BJ (cell line): Measurements from ENCODE around the gene MYH15. TPM values are rescaled to one million over a fixed set of nuclear protein-coding genes. Genes with fewer than 3 reads are reported as not detected.

Source experiments
- CTCF ChIA-PET: fragments of 350-600 bp; formaldehyde crosslinking; extraction: SDS; loops from one replicate; lab custom pipeline; 2021; ENCODE audit warnings: antibody characterized with exemption, inconsistent platforms; lab: Yijun Ruan, JAX
- POLR2A ChIA-PET: fragments of 300-600 bp; sonication (Branson Sonifier 250); formaldehyde crosslinking; extraction: SDS; loops from one replicate; lab custom pipeline; 2021; ENCODE audit warnings: antibody characterized with exemption; lab: Charles Lee
- DNase-seq: peaks from one replicate; pipeline ENCODE4 v3.0.0-alpha.2; 2011; ENCODE audit warnings: low read depth
- H3K27me3 ChIP-seq: 2 replicates; pipeline ENCODE4 v1.6.0; 2011; ENCODE audit warnings: low read length; ENCODE audit not compliant: control insufficient read depth, insufficient read depth
- H3K36me3 ChIP-seq: 2 replicates; pipeline ENCODE4 v1.5.1; 2011; ENCODE audit warnings: low read length; ENCODE audit not compliant: control insufficient read depth, insufficient read depth
- H3K4me3 ChIP-seq: 2 replicates; pipeline ENCODE4 v1.5.1; 2011; ENCODE audit warnings: low read depth, mild to moderate bottlenecking, control low read depth, low read length
- CTCF ChIP-seq: IDR thresholded peaks from 2 replicates; pipeline ENCODE4 v1.5.1; 2011; ENCODE audit warnings: low read depth, mild to moderate bottlenecking, control low read depth, inconsistent platforms, low read length, moderate library complexity; ENCODE audit not compliant: insufficient read depth
- polyA plus RNA-seq: library from polyadenylated mRNA; depleted of rRNA; stranded (reverse); fragments of >200 nt; gene quantifications from 2 replicates; pipeline ENCODE4 v1.2.3, GENCODE V29; 2011

MYH15 gene
- polyA plus RNA-seq, 1 experiment, result 0.02 TPM

- Histone ChIP-seq H3K36me3 (no peaks in the 10 kb centered on the region), H3K27me3 (no peaks in the 10 kb centered on the region), H3K4me3 (no peak overlapping the region)
- ChIA-PET CTCF (interaction anchor here (1.3 to 2.1 kb wide), 2 partner anchors 12 to 27 kb away, joined by 4 to 5 read pairs; no protein-coding TSS in a partner anchor), POLR2A (no interaction called here)
- DNase-seq, result no peak
- TF ChIP-seq CTCF, result no peak
These were observed 164.7 kb downstream of the MYH15 start for GRCh38 chr3:108345492-108346205.

GRCh38 chr3:108343491-108343890, 166.9 kb downstream of the MYH15 start:
- ChIA-PET CTCF (interaction anchor here (0.6 kb wide), 1 partner anchor 526 kb away, joined by 3 read pairs; no protein-coding TSS in a partner anchor), POLR2A (no interaction called here)
- no peak for TF ChIP-seq CTCF
- Histone ChIP-seq H3K4me3 (no peak overlapping the region), H3K27me3 (no peaks in the 10 kb centered on the region), H3K36me3 (no peaks in the 10 kb centered on the region)
- no peak for DNase-seq

- no peaks in the 10 kb centered on the region for H3K36me3 ChIP-seq
- no peaks in the 10 kb centered on the region for H3K27me3 ChIP-seq
- DNase-seq, result no peak
- no peak for TF ChIP-seq CTCF
- POLR2A ChIA-PET, result no interaction called here
- CTCF ChIA-PET, result interaction anchor here (0.6 kb wide), 1 partner anchor 526 kb away, joined by 3 read pairs; no protein-coding TSS in a partner anchor
- no peak overlapping the region for H3K4me3 ChIP-seq
These were observed 167.4 kb downstream of the MYH15 start for GRCh38 chr3:108342837-108343486.

GRCh38 chr3:108341911-108342310, 168.5 kb downstream of the MYH15 start:
- Histone ChIP-seq H3K27me3 (no peaks in the 10 kb centered on the region), H3K4me3 (no peak overlapping the region), H3K36me3 (no peaks in the 10 kb centered on the region)
- ChIA-PET CTCF (interaction anchor here (1.1 kb wide), 1 partner anchor 9 kb away, joined by 3 read pairs; no protein-coding TSS in a partner anchor), POLR2A (no interaction called here)
- TF ChIP-seq CTCF, result no peak
- no peak for DNase-seq

- H3K4me3 ChIP-seq, result no peak overlapping the region
- no peak for TF ChIP-seq CTCF
- POLR2A ChIA-PET, result no interaction called here
- H3K27me3 ChIP-seq, result no peaks in the 10 kb centered on the region
- CTCF ChIA-PET, result interaction anchor here (0.6 kb wide), 1 partner anchor 744 kb away, joined by 3 read pairs; no protein-coding TSS in a partner anchor
- H3K36me3 ChIP-seq, result no peaks in the 10 kb centered on the region
- no peak for DNase-seq
These were observed 171.4 kb downstream of the MYH15 start for GRCh38 chr3:108338901-108339545.
